ENCODE measurements around the gene MOK.
"Not testable (repeated sequence)": the region's sequence is repeated elsewhere in the genome, so short reads cannot be mapped to it uniquely, and the experiment has no call there.

Gene MOK

GRCh38 chr14:102248121-102248520 is 56.8 kb downstream of the MOK start:
- no peak for DNase-seq (ENCODE audit: low read depth in 2 of 2)

GRCh38 chr14:102246071-102246470 is 58.9 kb downstream of the MOK start:
- no peak for DNase-seq (ENCODE audit: low read depth in 2 of 2)

- not testable (repeated sequence) for DNase-seq (ENCODE audit: low read depth in 2 of 2)
Observed at GRCh38 chr14:102243795-102244194, 61.2 kb downstream of the MOK start.

GRCh38 chr14:102241147-102241546 is 63.8 kb downstream of the MOK start:
- no peak for DNase-seq (ENCODE audit: low read depth in 2 of 2)

- not testable (repeated sequence) for DNase-seq (ENCODE audit: low read depth in 2 of 2)
Observed at GRCh38 chr14:102240481-102240880, 64.5 kb downstream of the MOK start.

GRCh38 chr14:102239231-102239630 is 65.7 kb downstream of the MOK start:
- no peak for DNase-seq (ENCODE audit: low read depth in 2 of 2)

GRCh38 chr14:102238766-102239165 is 66.2 kb downstream of the MOK start:
- DNase-seq (ENCODE audit: low read depth in 2 of 2), result no peak

- DNase-seq (ENCODE audit: low read depth in 2 of 2), result no peak
Observed at GRCh38 chr14:102238131-102238530, 66.8 kb downstream of the MOK start.

GRCh38 chr14:102236026-102236425 is 68.9 kb downstream of the MOK start:
- no peak for DNase-seq (ENCODE audit: low read depth in 2 of 2)

- peak; percentile 37 to 45 for DNase-seq (ENCODE audit: low read depth in 2 of 2)
Observed at GRCh38 chr14:102235275-102235897, 69.6 kb downstream of the MOK start.

- no peak for DNase-seq (ENCODE audit: low read depth in 2 of 2)
Observed at GRCh38 chr14:102234331-102235264, 70.4 kb downstream of the MOK start.

- DNase-seq (ENCODE audit: low read depth in 2 of 2), result no peak
Observed at GRCh38 chr14:102233081-102233480, 71.9 kb downstream of the MOK start.

GRCh38 chr14:102232348-102232625 is 72.7 kb downstream of the MOK start:
- DNase-seq (ENCODE audit: low read depth in 2 of 2), result no peak

- DNase-seq (ENCODE audit: low read depth in 2 of 2), result no peak
Observed at GRCh38 chr14:102231476-102232347, 73.3 kb downstream of the MOK start.

GRCh38 chr14:102230481-102231210 is 74.3 kb downstream of the MOK start:
- DNase-seq (ENCODE audit: low read depth in 2 of 2), result no peak

GRCh38 chr14:102229739-102230092 is 75.2 kb downstream of the MOK start:
- DNase-seq (ENCODE audit: low read depth in 2 of 2), result no peak

GRCh38 chr14:102229071-102229738 is 75.8 kb downstream of the MOK start:
- DNase-seq (ENCODE audit: low read depth in 2 of 2), result no peak

GRCh38 chr14:102227184-102227964 is 77.6 kb downstream of the MOK start:
- DNase-seq (ENCODE audit: low read depth in 2 of 2), result no peak

- no peak for DNase-seq (ENCODE audit: low read depth in 2 of 2)
Observed at GRCh38 chr14:102226356-102227125, 78.4 kb downstream of the MOK start.

- no peak for DNase-seq (ENCODE audit: low read depth in 2 of 2)
Observed at GRCh38 chr14:102225936-102226335, 79.0 kb downstream of the MOK start.

Data from stimulated activated CD8-positive, alpha-beta memory T cell treated with anti-CD3 and anti-CD28 coated beads, Interleukin-15, amount 100 ng/mL, for 4 hours (primary cell).